Transverse colon (tissue), 4 donors: ENCODE data around the gene HOXA4. TPM values are rescaled to one million over a fixed set of nuclear protein-coding genes. Genes with fewer than 3 reads are reported as not detected.

Experiments used
- DNase-seq: peaks from one replicate; pipeline ENCODE4 v3.0.0-alpha.2; 2019
- H3K27ac ChIP-seq, 4 donors: fragments of 200-600 bp; sonication (generic); 2 replicates each; pipeline ENCODE4 v1.5.1; 2016 to 2018; ENCODE audit warnings: inconsistent platforms in 4 of 4
- H3K27me3 ChIP-seq: fragments of 200-600 bp; sonication (generic); 2 replicates; pipeline ENCODE4 v1.5.1; 2017; ENCODE audit warnings: inconsistent platforms
- H3K36me3 ChIP-seq, 4 donors: fragments of 200-600 bp; sonication (generic); 2 replicates each; pipeline ENCODE4 v1.5.1; 2017 to 2019; ENCODE audit warnings: inconsistent platforms in 4 of 4
- H3K4me1 ChIP-seq, 4 donors: fragments of 200-600 bp; sonication (generic); 2 replicates each; pipeline ENCODE4 v1.5.1; 2017 to 2020; ENCODE audit warnings: inconsistent platforms in 4 of 4
- H3K4me3 ChIP-seq, 4 donors: fragments of 200-600 bp; sonication (generic); 1 replicate in 1 of 4; 2 replicates in 3 of 4; pipeline versions ENCODE4 v1.5.1 to v1.6.1; 2017 to 2019; ENCODE audit warnings: inconsistent platforms in 4 of 4
- H3K9me3 ChIP-seq, 2 donors: fragments of 200-600 bp; sonication (generic); 2 replicates each; pipeline ENCODE4 v1.5.1; 2017 to 2019; ENCODE audit warnings: inconsistent platforms in 2 of 2
- EP300 ChIP-seq: sonication (generic); formaldehyde crosslinking; IDR thresholded peaks from one replicate; pipeline ENCODE4 v1.6.1; 2017; ENCODE audit warnings: antibody characterized with exemption, low read depth
- POLR2A ChIP-seq: fragments of 450-650 bp; IDR thresholded peaks from one replicate; pipeline ENCODE4 v1.6.1; 2016; ENCODE audit warnings: antibody characterized with exemption, mild to moderate bottlenecking, moderate library complexity
- POLR2AphosphoS5 ChIP-seq, 3 donors: sonication (generic); formaldehyde crosslinking; IDR thresholded peaks; one replicate each; pipeline ENCODE4 v1.6.1; 2016; ENCODE audit warnings: antibody characterized with exemption in 3 of 3
- WGBS, 2 donors: methylation state at CpG; one replicate each; pipeline ENCODE4 v1.1.5; 2018; ENCODE audit warnings: low coverage in 1 of 2; 5-methylcytosine and 5-hydroxymethylcytosine counted together
- in situ Hi-C, 4 donors: fragments of 200-750 bp; cut with MboI; loops; one replicate each; pipeline versions ENCODE4 v1.15.0 to v1.15.1; 2017; ENCODE audit warnings: low sequenced_read_pairs in 3 of 4, low pct_ligation_motif_present in 1 of 4, low pct_unique_long_range_greater_than_20kb in 1 of 4
- intact Hi-C: fragments of 100-400 bp; cut with DNase I; formaldehyde crosslinking; loops from one replicate; pipeline ENCODE4 v1.15.1; 2023; ENCODE audit warnings: low total_unique reads
- total RNA-seq, 4 donors: library from RNA; depleted of rRNA; stranded (reverse); fragments of >200 nt; gene quantifications; one replicate each; pipeline ENCODE4 v1.1.0, GENCODE V29; 2016
- TF ChIP-seq, protein P1 (sequence below), 5 experiments: fragments of 200-600 bp in 3 of 5; fragments of 450-650 bp in 2 of 5; sonication (generic) in 3 of 5; IDR thresholded peaks; 1 replicate in 2 of 5; 2 replicates in 3 of 5; pipeline ENCODE4 v1.5.1; 2016 to 2017; ENCODE audit warnings: antibody characterized with exemption in 5 of 5, inconsistent platforms in 3 of 5, mild to moderate bottlenecking in 2 of 5, moderate library complexity in 1 of 5

Gene HOXA4
- total RNA-seq, 4 donors from 2014 or later: 3.5 to 42.4 (median 10.6) TPM

DNA sequence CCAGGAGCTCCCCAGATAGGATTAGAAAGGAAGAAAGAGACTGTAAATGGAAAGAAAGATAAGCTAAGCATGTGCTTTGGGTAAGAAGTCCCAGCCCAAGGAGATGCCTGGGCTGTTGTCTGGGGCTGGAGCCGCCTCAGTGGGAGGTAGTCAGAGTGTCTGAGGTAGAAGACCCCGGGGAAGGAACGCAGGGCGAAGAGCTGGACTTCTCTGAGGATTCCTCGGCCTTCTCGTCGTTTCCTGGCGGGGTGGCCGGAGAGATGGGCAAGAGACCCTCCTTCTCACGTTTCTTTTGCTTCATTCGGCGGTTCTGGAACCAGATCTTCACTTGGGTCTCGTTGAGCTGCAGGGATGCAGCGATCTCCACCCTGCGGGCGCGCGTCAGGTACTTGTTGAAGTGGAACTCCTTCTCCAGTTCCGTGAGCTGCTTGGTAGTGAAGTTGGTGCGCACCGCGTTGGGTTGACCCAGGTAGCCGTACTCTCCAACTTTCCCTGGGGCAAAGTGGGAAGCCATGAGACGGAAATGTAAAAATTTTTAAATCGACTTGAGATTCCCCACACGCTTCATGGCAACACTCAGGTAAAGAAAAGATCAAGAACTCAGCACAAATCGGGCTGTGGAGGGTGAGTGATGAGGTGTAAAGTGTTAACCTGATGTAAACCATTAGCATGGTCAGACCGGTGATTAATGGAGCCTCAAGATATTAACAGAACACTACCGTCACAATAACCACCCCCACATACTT is 36.1 kb downstream of the HOXA4 start:
- intact Hi-C loops: loop anchor here (10.0 kb wide), 1 partner anchor 240 kb away; no protein-coding TSS in a partner anchor
- DNase-seq: no peak
- no peaks in the 10 kb centered on the region for H3K36me3 ChIP-seq
- TF ChIP-seq, protein P1, sequence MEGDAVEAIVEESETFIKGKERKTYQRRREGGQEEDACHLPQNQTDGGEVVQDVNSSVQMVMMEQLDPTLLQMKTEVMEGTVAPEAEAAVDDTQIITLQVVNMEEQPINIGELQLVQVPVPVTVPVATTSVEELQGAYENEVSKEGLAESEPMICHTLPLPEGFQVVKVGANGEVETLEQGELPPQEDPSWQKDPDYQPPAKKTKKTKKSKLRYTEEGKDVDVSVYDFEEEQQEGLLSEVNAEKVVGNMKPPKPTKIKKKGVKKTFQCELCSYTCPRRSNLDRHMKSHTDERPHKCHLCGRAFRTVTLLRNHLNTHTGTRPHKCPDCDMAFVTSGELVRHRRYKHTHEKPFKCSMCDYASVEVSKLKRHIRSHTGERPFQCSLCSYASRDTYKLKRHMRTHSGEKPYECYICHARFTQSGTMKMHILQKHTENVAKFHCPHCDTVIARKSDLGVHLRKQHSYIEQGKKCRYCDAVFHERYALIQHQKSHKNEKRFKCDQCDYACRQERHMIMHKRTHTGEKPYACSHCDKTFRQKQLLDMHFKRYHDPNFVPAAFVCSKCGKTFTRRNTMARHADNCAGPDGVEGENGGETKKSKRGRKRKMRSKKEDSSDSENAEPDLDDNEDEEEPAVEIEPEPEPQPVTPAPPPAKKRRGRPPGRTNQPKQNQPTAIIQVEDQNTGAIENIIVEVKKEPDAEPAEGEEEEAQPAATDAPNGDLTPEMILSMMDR (IDR thresholded peaks at IDR 0.05): no peak
- TF ChIP-seq POLR2AphosphoS5 (IDR thresholded peaks at IDR 0.05) (no peak), EP300 (no peak)
- H3K4me3 ChIP-seq: no peak overlapping the region
- WGBS, 2 donors: 80 to 81% methylated on average over 4 to 29 of the region's 29 CpGs
- peaks cover 11 to 31% (median 25%) of the 10 kb centered on the region in 4 donors for H3K4me1 ChIP-seq
- H3K27ac ChIP-seq: no peak overlapping the region
- H3K9me3 ChIP-seq: no peaks in the 10 kb centered on the region
- in situ Hi-C loops: loop anchor here in 1 of 4 donors (10.0 kb wide), 1 partner anchor 240 kb away; no protein-coding TSS in a partner anchor
- H3K27me3 ChIP-seq: peaks cover 13% of the 10 kb centered on the region

DNA sequence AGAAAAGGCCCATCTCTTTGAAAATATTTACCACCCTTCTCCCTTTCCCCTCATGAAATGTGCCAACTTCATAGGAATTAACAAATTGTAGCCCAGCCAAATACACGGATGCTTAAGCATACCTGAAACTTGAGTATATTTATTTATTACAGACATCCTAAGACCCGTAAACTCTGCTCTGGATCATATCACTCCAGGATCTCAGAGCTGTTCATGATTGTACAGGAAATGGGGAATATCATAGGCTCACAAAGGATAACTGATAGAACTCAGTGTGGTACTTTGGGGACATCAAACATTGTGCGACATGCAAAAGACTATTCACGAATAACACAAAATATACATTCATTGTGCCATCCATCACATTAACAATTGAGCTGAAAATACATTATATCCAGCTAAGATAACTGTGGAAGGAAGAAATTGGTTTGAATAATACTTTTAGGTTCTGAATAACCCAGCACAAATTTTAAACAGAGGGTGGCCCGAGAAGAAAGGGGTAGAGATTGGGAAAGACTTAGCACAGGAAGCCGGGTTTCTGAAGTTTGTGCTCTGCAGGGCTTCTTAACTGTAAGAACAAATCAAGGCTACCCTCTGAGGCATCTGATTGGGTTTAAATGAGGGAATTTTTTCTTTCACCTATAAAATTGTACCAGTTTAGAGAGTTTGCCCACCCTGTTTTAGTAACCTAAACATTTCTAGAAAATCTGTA is 37.2 kb downstream of the HOXA4 start:
- no peak for DNase-seq
- in situ Hi-C loops (loop anchor here in 1 of 4 donors (10.0 kb wide), 1 partner anchor 239 kb away; no protein-coding TSS in a partner anchor), intact Hi-C loops (loop anchor here (10.0 kb wide), 1 partner anchor 239 kb away; no protein-coding TSS in a partner anchor)
- Histone ChIP-seq H3K36me3 (no peaks in the 10 kb centered on the region), H3K4me1 (peaks cover 11 to 19% (median 17%) of the 10 kb centered on the region in 4 donors), H3K4me3 (no peak overlapping the region), H3K27me3 (peaks cover 23% of the 10 kb centered on the region), H3K27ac (no peak overlapping the region), H3K9me3 (no peaks in the 10 kb centered on the region)
- TF ChIP-seq, protein P1 (IDR thresholded peaks at IDR 0.05): no peak
- TF ChIP-seq POLR2A (no peak), POLR2AphosphoS5 (IDR thresholded peaks at IDR 0.05) (no peak), EP300 (no peak)
- 82 to 87% methylated on average over 6 of the region's 6 CpGs for WGBS, 2 donors

DNA sequence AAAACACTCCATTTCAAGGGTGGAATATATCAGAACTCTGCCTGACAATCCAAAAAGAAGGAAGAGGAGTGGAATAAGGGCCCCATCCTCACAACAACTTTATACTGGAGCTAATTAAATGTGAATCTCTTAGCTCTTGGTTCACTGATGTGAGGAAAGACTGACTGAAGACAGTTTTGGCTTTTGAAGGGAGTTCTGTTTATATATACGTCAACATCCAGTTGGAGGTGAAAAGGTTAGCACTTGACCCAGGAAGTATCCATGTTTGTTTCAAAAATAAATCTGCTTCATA is 37.8 kb downstream of the HOXA4 start:
- DNase-seq: no peak
- H3K27ac ChIP-seq: no peak overlapping the region
- WGBS, 2 donors: 80 to 90% methylated on average over 1 of the region's 1 CpG
- in situ Hi-C loops (loop anchor here in 1 of 4 donors (10.0 kb wide), 1 partner anchor 238 kb away; no protein-coding TSS in a partner anchor), intact Hi-C loops (loop anchor here (10.0 kb wide), 1 partner anchor 238 kb away; no protein-coding TSS in a partner anchor)
- H3K27me3 ChIP-seq: peaks cover 29% of the 10 kb centered on the region
- H3K4me3 ChIP-seq: no peak overlapping the region
- peaks cover 9 to 14% (median 11%) of the 10 kb centered on the region in 4 donors for H3K4me1 ChIP-seq
- H3K9me3 ChIP-seq: no peaks in the 10 kb centered on the region
- TF ChIP-seq EP300: no peak
- no peak for TF ChIP-seq POLR2A
- TF ChIP-seq, protein P1 (IDR thresholded peaks at IDR 0.05): no peak
- TF ChIP-seq POLR2AphosphoS5 (IDR thresholded peaks at IDR 0.05): no peak
- H3K36me3 ChIP-seq: no peaks in the 10 kb centered on the region
